Mucosa of rectum (tissue), 2 donors: ENCODE measurements around the gene RNF25.

Experiments used
- H3K27ac ChIP-seq, 2 donors: one replicate each; pipeline ENCODE4 v1.7.0; 2013; ENCODE audit warnings: inconsistent platforms in 2 of 2, low read depth in 2 of 2, low read length in 2 of 2
- H3K27me3 ChIP-seq, 2 donors: one replicate each; pipeline ENCODE4 v1.7.0; 2013; ENCODE audit warnings: low read length in 2 of 2; ENCODE audit not compliant: control insufficient read depth in 2 of 2, insufficient read depth in 2 of 2
- H3K36me3 ChIP-seq, 2 donors: one replicate each; pipeline ENCODE4 v1.7.0; 2013; ENCODE audit warnings: low read length in 2 of 2; ENCODE audit not compliant: control insufficient read depth in 2 of 2, insufficient read depth in 2 of 2
- H3K4me1 ChIP-seq, 2 donors: one replicate each; pipeline ENCODE4 v1.7.0; 2013; ENCODE audit warnings: low read length in 2 of 2, mild to moderate bottlenecking in 1 of 2; ENCODE audit not compliant: control insufficient read depth in 2 of 2, insufficient read depth in 2 of 2
- H3K4me3 ChIP-seq, 2 donors: one replicate each; pipeline ENCODE4 v1.7.0; 2013; ENCODE audit warnings: low read length in 2 of 2
- H3K9ac ChIP-seq, 2 donors: one replicate each; pipeline ENCODE4 v1.7.0; 2013; ENCODE audit warnings: low read length in 2 of 2, low read depth in 1 of 2, mild to moderate bottlenecking in 1 of 2
- H3K9me3 ChIP-seq, 2 donors: one replicate each; pipeline ENCODE4 v1.7.0; 2013; ENCODE audit warnings: low read length in 2 of 2; ENCODE audit not compliant: control insufficient read depth in 2 of 2
- donor health status: healthy.
- donor health status: Normal muscosa, but diverticular disease.

The RNF25 gene

GRCh38 chr2:218655751-218656150 is 16.1 kb downstream of the RNF25 start:
- peaks cover 12 to 14% of the 10 kb centered on the region in 2 donors for H3K4me1 ChIP-seq
- H3K9ac ChIP-seq, result no peak overlapping the region
- H3K9me3 ChIP-seq, result no peaks in the 10 kb centered on the region
- H3K4me3 ChIP-seq, result no peak overlapping the region
- peaks cover 24 to 40% of the 10 kb centered on the region in 2 donors for H3K36me3 ChIP-seq
- no peak overlapping the region for H3K27ac ChIP-seq
- H3K27me3 ChIP-seq, result no peaks in the 10 kb centered on the region

- peaks cover 67 to 80% of the 10 kb centered on the region in 2 donors for H3K36me3 ChIP-seq
- no peak overlapping the region for H3K27ac ChIP-seq
- H3K9me3 ChIP-seq, result no peaks in the 10 kb centered on the region
- no peak overlapping the region for H3K4me3 ChIP-seq
- H3K27me3 ChIP-seq, result no peaks in the 10 kb centered on the region
- H3K4me1 ChIP-seq, result no peaks in the 10 kb centered on the region
- no peak overlapping the region for H3K9ac ChIP-seq
Measured at GRCh38 chr2:218648787-218649100, 23.1 kb downstream of the RNF25 start.

- Histone ChIP-seq H3K36me3 (peaks cover 69 to 80% of the 10 kb centered on the region in 2 donors), H3K27ac (no peak overlapping the region), H3K27me3 (no peaks in the 10 kb centered on the region), H3K9me3 (no peaks in the 10 kb centered on the region), H3K4me3 (no peak overlapping the region), H3K9ac (no peak overlapping the region), H3K4me1 (no peaks in the 10 kb centered on the region)
Measured at GRCh38 chr2:218648088-218648786, 23.6 kb downstream of the RNF25 start.

GRCh38 chr2:218645126-218645525 is 26.7 kb downstream of the RNF25 start:
- no peak overlapping the region for H3K9ac ChIP-seq
- no peak overlapping the region for H3K27ac ChIP-seq
- no peak overlapping the region for H3K4me3 ChIP-seq
- no peaks in the 10 kb centered on the region for H3K27me3 ChIP-seq
- no peaks in the 10 kb centered on the region for H3K9me3 ChIP-seq
- H3K36me3 ChIP-seq, result peaks cover 73 to 76% of the 10 kb centered on the region in 2 donors
- H3K4me1 ChIP-seq, result no peaks in the 10 kb centered on the region

- Histone ChIP-seq H3K27me3 (no peaks in the 10 kb centered on the region), H3K9ac (no peak overlapping the region), H3K9me3 (no peaks in the 10 kb centered on the region), H3K27ac (no peak overlapping the region), H3K4me3 (no peak overlapping the region), H3K36me3 (peaks cover 73 to 74% of the 10 kb centered on the region in 2 donors), H3K4me1 (no peaks in the 10 kb centered on the region)
Measured at GRCh38 chr2:218644721-218645120, 27.1 kb downstream of the RNF25 start.

GRCh38 chr2:218643751-218644310 is 28.0 kb downstream of the RNF25 start:
- Histone ChIP-seq H3K9me3 (no peaks in the 10 kb centered on the region), H3K4me3 (no peak overlapping the region), H3K4me1 (no peaks in the 10 kb centered on the region), H3K27me3 (no peaks in the 10 kb centered on the region), H3K27ac (no peak overlapping the region), H3K36me3 (peaks cover 71 to 74% of the 10 kb centered on the region in 2 donors), H3K9ac (no peak overlapping the region)

- H3K36me3 ChIP-seq, result peaks cover 71 to 73% of the 10 kb centered on the region in 2 donors
Measured at GRCh38 chr2:218642786-218643185, 29.0 kb downstream of the RNF25 start.

GRCh38 chr2:218642121-218642656 is 29.6 kb downstream of the RNF25 start:
- no peak overlapping the region for H3K9ac ChIP-seq
- H3K4me3 ChIP-seq, result no peak overlapping the region
- no peak overlapping the region for H3K27ac ChIP-seq
- peaks cover 70 to 74% of the 10 kb centered on the region in 2 donors for H3K36me3 ChIP-seq
- H3K9me3 ChIP-seq, result no peaks in the 10 kb centered on the region
- H3K4me1 ChIP-seq, result no peaks in the 10 kb centered on the region
- H3K27me3 ChIP-seq, result no peaks in the 10 kb centered on the region

More at GRCh38 chr2:218642786-218643185, 29.0 kb downstream of the RNF25 start:
- no peaks in the 10 kb centered on the region for H3K9me3 ChIP-seq
- H3K4me1 ChIP-seq, result no peaks in the 10 kb centered on the region
- no peaks in the 10 kb centered on the region for H3K27me3 ChIP-seq
- H3K27ac ChIP-seq, result no peak overlapping the region
- H3K4me3 ChIP-seq, result no peak overlapping the region
- H3K9ac ChIP-seq, result no peak overlapping the region

GRCh38 chr2:218638372-218638771 is 33.4 kb downstream of the RNF25 start:
- Histone ChIP-seq H3K9ac (no peak overlapping the region), H3K27ac (no peak overlapping the region), H3K27me3 (no peaks in the 10 kb centered on the region), H3K4me1 (no peaks in the 10 kb centered on the region), H3K36me3 (peaks cover 70 to 72% of the 10 kb centered on the region in 2 donors), H3K9me3 (no peaks in the 10 kb centered on the region), H3K4me3 (no peak overlapping the region)

GRCh38 chr2:218635719-218636118 is 36.1 kb downstream of the RNF25 start:
- H3K9me3 ChIP-seq, result no peaks in the 10 kb centered on the region
- H3K27me3 ChIP-seq, result no peaks in the 10 kb centered on the region
- no peak overlapping the region for H3K4me3 ChIP-seq
- H3K27ac ChIP-seq, result no peak overlapping the region
- H3K36me3 ChIP-seq, result peaks cover 57 to 58% of the 10 kb centered on the region in 2 donors
- no peaks in the 10 kb centered on the region for H3K4me1 ChIP-seq
- H3K9ac ChIP-seq, result no peak overlapping the region
